Adrenal gland (tissue), 12 donors: ENCODE data around the gene NUDCD2. TPM values are rescaled to one million over a fixed set of nuclear protein-coding genes. Genes with fewer than 3 reads are reported as not detected.

ENCODE experiments used
- DNase-seq, 7 donors: peaks; one replicate each; pipeline ENCODE4 v3.0.0-alpha.2; 2019 to 2020
- H3K27ac ChIP-seq, 5 donors: fragments of 200-600 bp; sonication (generic) in 4 of 5; 1 replicate in 3 of 5; 2 replicates in 2 of 5; pipeline versions ENCODE4 v1.5.1 to v1.8.0; 2016 to 2020; ENCODE audit warnings: mild to moderate bottlenecking in 1 of 5
- H3K27me3 ChIP-seq: fragments of 200-600 bp; 2 replicates; pipeline ENCODE4 v1.8.0; 2021
- H3K36me3 ChIP-seq, 2 donors: fragments of 200-600 bp; replicated peaks in 1 of 2; 1 replicate in 1 of 2; 2 replicates in 1 of 2; pipeline versions ENCODE4 v1.5.1 to v1.8.0; 2018 to 2022
- H3K4me1 ChIP-seq, 2 donors: fragments of 200-600 bp; replicated peaks in 1 of 2; 1 replicate in 1 of 2; 2 replicates in 1 of 2; pipeline versions ENCODE4 v1.5.1 to v1.8.0; 2018 to 2021
- H3K4me3 ChIP-seq, 4 donors: fragments of 200-600 bp; sonication (generic) in 3 of 4; one replicate each; pipeline ENCODE4 v1.5.1; 2016 to 2018
- H3K9me3 ChIP-seq, 3 donors: fragments of 200-600 bp; sonication (generic) in 1 of 3; replicated peaks in 1 of 3; 1 replicate in 2 of 3; 2 replicates in 1 of 3; pipeline versions ENCODE4 v1.5.1 to v1.8.0; 2016 to 2021
- POLR2A ChIP-seq, 2 donors: fragments of 450-650 bp; IDR thresholded peaks; one replicate each; pipeline ENCODE4 v1.6.1; 2017; ENCODE audit warnings: antibody characterized with exemption in 2 of 2, mild to moderate bottlenecking in 2 of 2, moderate library complexity in 1 of 2
- WGBS, 4 donors: extraction: QIAGEN DNeasy Blood & Tissue Kit in 2 of 4; methylation state at CpG; one replicate each; pipeline versions ENCODE4 v1.1.5 to v1.1.7; 2013 to 2017; 5-methylcytosine and 5-hydroxymethylcytosine counted together
- intact Hi-C, 2 donors: fragments of 100-400 bp; cut with DNase I; formaldehyde crosslinking; loops; one replicate each; pipeline versions ENCODE4 v1.14.1 to v1.15.0; 2022 to 2023
- polyA plus RNA-seq, 3 donors: library from polyadenylated mRNA; stranded (reverse); fragments of 200-250 nt in 2 of 3; fragments of 350-450 nt in 1 of 3; fragmentation: Illumina TruSeq in 1 of 3; extraction: RNeasy Lipid Tissue Mini Kit (QIAGEN cat#74804) in 1 of 3; gene quantifications; one replicate each; pipeline ENCODE4 v1.2.3, GENCODE V29; 2013 to 2014
- total RNA-seq, 9 donors: library from RNA; depleted of rRNA in 4 of 9; stranded (reverse); fragments of >200 nt in 4 of 9; fragments of 120-200 nt in 1 of 9; fragmentation: NEBNext Ultra II Directional in 1 of 9; extraction: Animal tissue kit (Norgen Biotek cat#: 25700) in 1 of 9; gene quantifications; one replicate each; pipeline versions ENCODE4 v1.1.0 to v1.2.4, GENCODE V29; 2013 to 2023
- TF ChIP-seq, protein P1 (sequence below), 6 experiments: fragments of 450-650 bp in 4 of 6; fragments of 200-600 bp in 2 of 6; sonication (generic) in 1 of 6; IDR thresholded peaks; 1 replicate in 5 of 6; 2 replicates in 1 of 6; pipeline versions ENCODE4 v1.5.1 to v1.8.0; 2016 to 2021; ENCODE audit warnings: antibody characterized with exemption in 6 of 6, mild to moderate bottlenecking in 2 of 6, moderate library complexity in 1 of 6
- donor health status: healthy with polysubstance abuse.
- donor health status: Bipolar disorder and iron deficiency.
- donor health status: DM: yes; HTN: yes; CAD: no.
- donor health status: DM: no; HTN: no; CAD: no.
- donor health status: DM: no; HTN: no; CAD: no.
- donor health status: DM: yes; HTN: yes; CAD: no.

NUDCD2 gene
- total and polyA plus RNA-seq, 12 donors = 3.5 to 28.1 (median 8.8) TPM

DNA sequence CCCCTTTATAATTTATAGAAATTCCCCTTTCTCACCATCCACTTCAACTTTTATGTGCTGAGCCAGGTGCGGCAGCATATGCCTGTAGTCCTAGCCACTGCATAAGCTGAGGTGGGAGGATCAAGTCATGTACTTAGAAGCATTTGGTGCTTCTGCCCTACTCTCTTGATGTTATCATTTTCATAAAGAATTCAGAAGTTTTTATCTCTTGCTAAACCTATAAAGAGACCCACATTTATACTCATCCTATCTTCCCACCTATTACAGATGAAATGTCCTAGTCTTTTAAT is 19.0 kb upstream of the NUDCD2 start:
- Histone ChIP-seq H3K36me3 (no peaks in the 10 kb centered on the region), H3K4me1 (no peaks in the 10 kb centered on the region), H3K4me3 (no peak overlapping the region), H3K9me3 (peaks cover 0 to 4% (median 0%) of the 10 kb centered on the region in 3 donors), H3K27ac (no peak overlapping the region), H3K27me3 (no peaks in the 10 kb centered on the region)
- intact Hi-C loops = no loop called here
- TF ChIP-seq, protein P1, sequence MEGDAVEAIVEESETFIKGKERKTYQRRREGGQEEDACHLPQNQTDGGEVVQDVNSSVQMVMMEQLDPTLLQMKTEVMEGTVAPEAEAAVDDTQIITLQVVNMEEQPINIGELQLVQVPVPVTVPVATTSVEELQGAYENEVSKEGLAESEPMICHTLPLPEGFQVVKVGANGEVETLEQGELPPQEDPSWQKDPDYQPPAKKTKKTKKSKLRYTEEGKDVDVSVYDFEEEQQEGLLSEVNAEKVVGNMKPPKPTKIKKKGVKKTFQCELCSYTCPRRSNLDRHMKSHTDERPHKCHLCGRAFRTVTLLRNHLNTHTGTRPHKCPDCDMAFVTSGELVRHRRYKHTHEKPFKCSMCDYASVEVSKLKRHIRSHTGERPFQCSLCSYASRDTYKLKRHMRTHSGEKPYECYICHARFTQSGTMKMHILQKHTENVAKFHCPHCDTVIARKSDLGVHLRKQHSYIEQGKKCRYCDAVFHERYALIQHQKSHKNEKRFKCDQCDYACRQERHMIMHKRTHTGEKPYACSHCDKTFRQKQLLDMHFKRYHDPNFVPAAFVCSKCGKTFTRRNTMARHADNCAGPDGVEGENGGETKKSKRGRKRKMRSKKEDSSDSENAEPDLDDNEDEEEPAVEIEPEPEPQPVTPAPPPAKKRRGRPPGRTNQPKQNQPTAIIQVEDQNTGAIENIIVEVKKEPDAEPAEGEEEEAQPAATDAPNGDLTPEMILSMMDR (IDR thresholded peaks at IDR 0.05) = no peak
- no peak for TF ChIP-seq POLR2A (IDR thresholded peaks at IDR 0.05)
- DNase-seq = no peak
- WGBS, 4 donors = 94 to 100% (median 100%) methylated on average over 1 of the region's 1 CpG

DNA sequence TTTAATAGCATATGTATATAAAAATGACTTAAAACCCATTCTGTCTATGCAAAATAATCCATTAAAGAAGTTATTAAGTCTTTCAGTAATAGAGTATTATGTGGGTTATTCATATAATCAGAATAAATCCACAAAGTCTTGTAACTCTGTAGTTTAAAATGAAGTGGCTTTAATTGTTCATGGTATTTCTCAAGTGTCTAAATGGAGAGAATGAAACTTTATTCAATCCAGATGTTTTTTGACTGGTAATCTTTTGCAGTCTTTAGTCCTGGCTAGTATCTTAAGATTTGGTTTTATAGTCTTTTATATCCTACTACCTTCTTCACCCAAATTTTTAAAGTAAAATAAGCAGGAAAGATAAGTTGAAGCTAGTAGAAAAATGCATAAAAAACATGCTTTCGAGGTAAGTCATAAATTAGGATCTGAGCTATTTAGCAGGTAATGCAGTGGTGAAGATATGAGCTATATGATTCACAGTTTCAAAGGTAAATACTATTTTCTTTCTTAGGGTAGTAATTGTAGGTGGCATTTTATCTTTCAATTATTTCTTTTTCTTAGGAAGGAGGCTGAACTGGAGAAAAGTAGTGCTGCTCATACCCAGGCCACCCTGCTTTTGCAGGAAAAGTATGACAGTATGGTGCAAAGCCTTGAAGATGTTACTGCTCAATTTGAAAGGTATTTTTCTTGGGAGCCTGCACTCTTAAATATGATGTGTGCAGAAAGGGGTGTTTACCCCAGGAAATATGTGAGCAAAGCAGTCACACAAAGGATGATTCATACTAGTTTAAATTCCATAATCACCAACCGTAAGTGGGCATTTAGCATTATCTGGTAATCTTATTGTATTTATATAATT is 18.5 kb upstream of the NUDCD2 start:
- WGBS, 4 donors = 92 to 97% (median 95%) methylated on average over 2 of the region's 2 CpGs
- Histone ChIP-seq H3K9me3 (peaks cover 0 to 4% (median 0%) of the 10 kb centered on the region in 3 donors), H3K27ac (no peak overlapping the region), H3K36me3 (no peaks in the 10 kb centered on the region), H3K4me1 (no peaks in the 10 kb centered on the region), H3K27me3 (no peaks in the 10 kb centered on the region), H3K4me3 (no peak overlapping the region)
- no peak for DNase-seq
- intact Hi-C loops = no loop called here
- no peak for TF ChIP-seq POLR2A (IDR thresholded peaks at IDR 0.05)
- TF ChIP-seq, protein P1 (IDR thresholded peaks at IDR 0.05) = no peak

DNA sequence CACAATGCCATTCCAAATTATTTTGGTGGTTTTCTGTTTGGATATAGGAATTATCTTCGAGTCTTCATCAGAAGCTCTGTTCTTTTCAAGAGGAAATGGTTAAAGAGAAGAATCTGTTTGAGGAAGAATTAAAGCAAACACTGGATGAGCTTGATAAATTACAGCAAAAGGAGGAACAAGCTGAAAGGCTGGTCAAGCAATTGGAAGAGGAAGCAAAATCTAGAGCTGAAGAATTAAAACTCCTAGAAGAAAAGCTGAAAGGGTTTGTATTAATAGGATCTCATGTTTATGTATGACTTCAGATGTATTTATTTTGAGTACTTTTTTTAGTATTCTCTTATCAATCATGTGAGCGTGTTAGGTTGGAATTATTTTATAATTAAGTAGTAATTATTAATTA is 15.5 kb upstream of the NUDCD2 start:
- no peak for DNase-seq
- 88 to 94% (median 90%) methylated on average over 2 of the region's 2 CpGs for WGBS, 4 donors
- Histone ChIP-seq H3K27ac (no peak overlapping the region), H3K36me3 (no peaks in the 10 kb centered on the region), H3K4me3 (no peak overlapping the region), H3K9me3 (peaks cover 0 to 4% (median 0%) of the 10 kb centered on the region in 3 donors), H3K4me1 (no peaks in the 10 kb centered on the region), H3K27me3 (no peaks in the 10 kb centered on the region)
- intact Hi-C loops = no loop called here
- TF ChIP-seq, protein P1 (IDR thresholded peaks at IDR 0.05) = no peak
- no peak for TF ChIP-seq POLR2A (IDR thresholded peaks at IDR 0.05)

DNA sequence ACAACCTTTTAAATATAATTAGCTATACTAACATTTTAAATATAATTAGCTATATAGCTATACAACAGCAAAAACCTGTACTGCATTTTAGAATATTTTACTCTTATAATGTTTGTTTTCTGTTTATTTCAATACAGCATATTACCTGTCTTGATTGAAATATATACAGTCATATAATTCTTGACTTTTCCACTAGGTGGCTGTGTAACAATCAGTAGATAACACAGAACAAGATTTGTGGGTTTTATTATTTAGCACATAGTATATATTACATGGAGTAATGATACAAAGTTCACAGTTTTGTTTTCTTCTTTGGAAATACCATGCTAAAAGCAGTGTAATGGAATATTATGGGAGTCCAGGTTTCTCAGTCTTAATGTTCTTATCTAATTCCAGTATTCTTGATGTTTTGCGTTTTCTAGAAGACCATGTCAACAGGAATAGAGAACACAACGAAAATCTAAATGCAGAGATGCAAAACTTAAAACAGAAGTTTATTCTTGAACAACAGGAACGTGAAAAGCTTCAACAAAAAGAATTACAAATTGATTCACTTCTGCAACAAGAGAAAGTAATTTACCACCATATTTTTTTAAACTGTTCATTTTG is 13.8 kb upstream of the NUDCD2 start:
- Histone ChIP-seq H3K9me3 (no peaks in the 10 kb centered on the region), H3K27me3 (no peaks in the 10 kb centered on the region), H3K27ac (no peak overlapping the region), H3K4me1 (no peaks in the 10 kb centered on the region), H3K36me3 (no peaks in the 10 kb centered on the region), H3K4me3 (no peak overlapping the region)
- DNase-seq = no peak
- WGBS, 4 donors = 90 to 95% (median 92%) methylated on average over 3 of the region's 3 CpGs
- intact Hi-C loops = no loop called here
- no peak for TF ChIP-seq POLR2A (IDR thresholded peaks at IDR 0.05)
- TF ChIP-seq, protein P1 (IDR thresholded peaks at IDR 0.05) = peak in 4 of 6 experiments; percentile 32 to 54 (median 40)
